Epithelial cell of prostate (primary cell): ENCODE results near the gene PHF8.

Experiments
- DNase-seq: peaks from one replicate; pipeline ENCODE4 v3.0.0-alpha.2; 2011; ENCODE audit warnings: low read depth, low spot score
- H3K27ac ChIP-seq: fragments of 450-650 bp; 2 replicates; pipeline ENCODE4 v1.5.1; 2017; ENCODE audit warnings: mild to moderate bottlenecking

The PHF8 gene

DNA sequence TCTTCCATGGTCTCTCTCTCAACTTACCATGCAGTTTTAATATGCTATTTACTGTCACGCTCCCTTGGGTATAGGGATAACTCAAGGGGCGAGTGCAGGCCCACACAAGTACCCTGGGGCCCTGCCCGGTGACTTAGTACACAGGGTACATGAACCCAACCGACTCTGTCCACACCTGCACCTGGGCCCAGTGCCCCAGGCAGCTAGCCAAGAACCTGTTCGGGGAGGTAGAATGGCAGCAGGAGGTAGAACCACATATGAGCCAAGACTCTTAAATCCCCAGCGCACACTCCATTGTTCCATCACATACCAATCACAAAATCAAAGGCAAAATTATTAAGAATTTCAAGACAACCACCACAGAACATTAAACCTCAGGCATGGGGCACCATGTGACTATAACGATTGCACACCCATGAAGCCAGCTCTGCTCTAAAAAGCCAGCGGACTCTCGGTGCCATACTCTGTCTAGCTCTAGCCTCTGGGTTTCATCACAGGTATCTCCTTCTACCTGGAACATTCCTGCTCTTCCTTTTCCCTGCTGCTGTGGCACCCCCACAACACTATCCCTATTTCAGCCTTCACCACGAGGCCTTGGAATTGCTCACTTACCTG, 14.6 kb downstream of the PHF8 start:
- H3K27ac ChIP-seq: no peak overlapping the region
- no peak for DNase-seq

DNA sequence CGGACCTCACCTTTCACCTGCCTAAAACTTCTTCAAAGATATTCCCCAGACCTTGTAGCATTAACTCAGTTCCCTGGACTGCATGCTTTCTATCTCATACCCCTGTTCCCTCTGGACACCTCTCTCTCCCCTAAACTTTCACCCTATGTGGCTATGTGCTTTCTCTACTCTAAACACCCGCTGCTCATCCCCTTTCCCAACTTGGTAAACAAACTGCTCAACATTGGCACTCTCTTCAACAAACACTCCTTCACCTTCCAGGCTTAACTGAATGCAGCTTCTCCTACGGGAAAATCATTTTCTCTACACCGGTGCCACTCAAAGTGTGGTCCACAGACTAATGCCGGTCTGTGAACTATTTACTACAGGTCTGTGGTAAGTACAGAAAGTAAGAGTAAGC, 19.9 kb downstream of the PHF8 start:
- no peak for DNase-seq
- no peak overlapping the region for H3K27ac ChIP-seq

DNA sequence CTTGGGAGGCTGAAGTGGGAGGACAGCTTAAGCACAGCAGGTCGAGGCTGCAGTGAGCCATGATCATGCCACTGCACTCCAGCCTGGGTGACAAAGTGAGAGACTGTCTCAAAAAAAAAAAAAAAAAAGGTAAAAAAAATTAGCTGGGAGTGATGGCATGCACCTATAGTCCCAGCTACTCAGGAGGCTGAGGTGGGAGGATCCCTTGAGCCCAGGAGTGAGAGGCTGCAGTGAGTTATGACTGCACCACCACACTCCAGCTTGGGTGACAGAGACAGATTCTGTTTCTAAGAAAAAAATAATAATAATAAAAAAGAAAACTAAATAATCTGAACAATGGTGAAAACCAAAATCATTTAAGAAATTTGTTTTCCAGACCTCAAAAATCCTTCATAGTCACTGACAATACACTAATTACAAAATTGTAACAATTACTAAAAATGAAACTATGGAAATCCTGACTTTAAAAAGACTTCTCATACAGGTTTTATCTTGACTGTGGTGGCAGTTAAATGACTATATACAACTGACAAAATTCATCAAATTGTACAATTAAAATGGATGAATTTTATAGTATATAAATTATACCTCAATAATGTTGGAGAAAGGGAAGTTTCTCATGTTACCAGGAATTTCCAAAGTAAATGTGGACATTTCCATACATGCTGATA, 31.3 kb downstream of the PHF8 start:
- DNase-seq: no peak
- H3K27ac ChIP-seq: no peak overlapping the region

DNA sequence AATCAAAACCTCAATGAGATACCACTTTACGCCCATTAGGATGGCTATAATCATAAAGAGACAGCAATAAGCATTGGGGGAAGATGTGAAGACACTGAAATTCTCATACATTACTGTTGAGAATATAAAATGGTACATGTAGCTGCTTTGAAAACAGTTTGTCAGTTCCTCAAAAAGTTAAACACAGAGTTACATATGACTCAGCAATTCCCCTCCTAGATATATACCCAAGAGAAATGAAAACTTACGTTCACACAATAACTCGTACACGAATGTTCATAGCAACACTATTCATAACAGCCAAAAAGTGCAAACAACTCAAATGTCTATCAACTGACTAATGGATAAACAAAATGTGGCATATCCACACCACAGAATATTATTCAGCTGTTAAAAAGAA, 36.6 kb downstream of the PHF8 start:
- no peak overlapping the region for H3K27ac ChIP-seq
- no peak for DNase-seq

DNA sequence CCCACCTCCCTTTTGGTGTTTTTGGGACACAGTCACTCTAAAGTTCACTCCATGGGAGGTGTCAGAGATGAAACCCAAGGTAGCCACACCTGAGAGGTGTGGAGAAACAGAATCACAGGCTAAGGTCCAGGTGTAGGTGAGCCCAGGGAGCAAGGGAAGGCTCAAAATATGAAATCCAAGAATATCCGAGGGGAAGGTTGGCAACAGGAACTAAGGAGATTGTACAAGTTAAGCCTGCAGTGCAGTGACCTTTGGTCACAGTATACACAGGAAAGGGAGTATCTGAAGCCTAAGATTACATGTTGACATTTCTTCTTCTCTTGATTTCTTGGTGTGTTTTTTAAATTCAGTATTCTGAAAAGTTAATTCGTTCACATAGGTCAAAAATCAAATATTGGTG, 46.5 kb downstream of the PHF8 start:
- H3K27ac ChIP-seq: no peak overlapping the region
- no peak for DNase-seq

DNA sequence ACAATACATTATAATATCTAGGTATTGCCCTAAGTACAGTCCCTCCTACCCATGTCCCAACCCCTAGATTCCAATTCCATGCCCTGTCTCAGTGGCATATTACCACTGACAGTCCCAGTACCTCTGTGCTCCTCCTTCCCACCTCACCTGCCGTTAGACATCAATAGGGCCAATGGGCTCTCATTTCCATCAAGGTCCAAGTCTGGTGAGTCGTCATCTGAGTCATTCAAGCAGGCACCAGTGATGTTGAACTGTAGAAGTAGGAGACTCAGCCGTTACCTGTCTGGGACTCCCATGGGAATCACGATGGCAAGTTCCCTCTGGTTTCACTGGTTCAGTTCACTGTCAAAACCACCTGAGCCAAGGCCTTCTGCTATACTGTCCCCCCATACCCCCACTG, 51.7 kb downstream of the PHF8 start:
- DNase-seq: no peak

DNA sequence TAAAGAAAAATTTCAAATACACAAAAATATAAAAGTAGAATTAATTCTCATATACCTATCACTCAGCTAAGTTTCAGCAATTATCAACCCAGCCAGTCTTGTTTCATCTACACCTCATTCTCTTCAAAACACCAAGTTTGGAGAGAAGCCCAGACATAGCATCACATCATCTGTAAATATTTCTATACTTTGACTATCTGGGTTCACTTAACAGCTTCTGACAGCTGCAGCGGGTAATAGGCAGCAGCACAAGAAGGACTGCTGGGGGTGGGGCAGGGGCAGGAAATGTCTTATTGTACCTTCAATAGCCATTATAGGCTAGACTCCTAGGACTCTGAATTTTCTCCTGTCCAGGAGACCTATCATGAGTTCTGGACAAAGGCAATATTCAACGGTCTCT, 54.1 kb downstream of the PHF8 start:
- no peak overlapping the region for H3K27ac ChIP-seq

More for the DNA sequence above, 51.7 kb downstream of the PHF8 start:
- H3K27ac ChIP-seq: no peak overlapping the region

DNA sequence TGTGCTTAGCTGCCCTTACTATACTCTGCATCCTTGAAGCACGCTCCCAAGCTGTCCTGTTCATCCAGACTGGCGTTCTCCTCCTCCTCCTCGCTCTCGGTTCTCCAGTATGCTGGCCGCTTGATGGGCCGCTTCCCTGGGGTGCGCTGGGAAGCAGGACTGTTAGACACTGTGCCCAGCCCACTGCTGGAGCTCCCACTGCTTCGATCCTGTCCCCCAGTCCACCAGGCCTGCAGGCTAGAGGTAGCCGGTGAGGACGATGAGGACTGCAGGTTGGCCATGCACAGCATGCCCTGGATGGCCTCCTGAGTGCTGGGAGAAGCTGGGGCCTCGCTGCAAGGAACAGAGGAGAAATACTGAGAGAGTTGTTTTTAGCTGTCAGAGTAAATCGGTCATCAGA, 59.4 kb downstream of the PHF8 start:
- H3K27ac ChIP-seq: no peak overlapping the region
- no peak for DNase-seq

More for the DNA sequence above, 54.1 kb downstream of the PHF8 start:
- no peak for DNase-seq

DNA sequence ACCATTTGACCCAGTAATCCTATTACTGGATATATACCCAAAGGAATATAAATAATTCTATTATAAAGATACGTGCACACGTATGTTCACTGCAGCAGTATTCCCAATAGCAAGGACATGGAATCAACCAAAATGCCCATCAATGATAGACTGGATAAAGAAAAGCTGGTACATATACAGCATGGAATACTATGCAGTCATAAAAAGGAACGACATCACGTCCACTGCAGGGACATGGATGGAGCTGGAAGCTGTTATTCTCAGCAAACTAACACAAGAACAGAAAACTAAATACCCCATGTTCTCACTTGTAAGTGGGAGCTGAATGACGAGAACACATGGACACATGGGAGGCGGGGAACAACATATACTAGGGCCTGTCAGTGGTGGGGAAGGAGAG, 69.7 kb downstream of the PHF8 start:
- H3K27ac ChIP-seq: no peak overlapping the region
- DNase-seq: no peak

DNA sequence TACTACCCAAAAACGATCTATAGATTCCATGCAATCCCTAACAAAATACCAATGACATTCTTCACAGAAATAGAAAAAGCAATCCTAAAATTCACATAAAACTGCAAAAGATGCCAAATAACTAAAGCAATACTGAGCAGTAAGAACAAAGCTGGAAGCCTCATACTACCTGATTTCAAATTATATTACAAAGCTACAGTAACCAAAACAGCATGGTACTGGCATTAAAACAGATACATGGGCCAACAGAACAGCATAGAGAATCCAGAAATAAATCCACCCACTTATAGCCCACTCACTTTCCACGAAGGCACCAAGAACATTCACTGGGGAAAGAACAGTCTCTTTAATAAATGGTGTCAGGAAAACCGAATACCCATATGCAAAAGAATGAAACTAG, 74.7 kb downstream of the PHF8 start:
- H3K27ac ChIP-seq: no peak overlapping the region
- DNase-seq: no peak

DNA sequence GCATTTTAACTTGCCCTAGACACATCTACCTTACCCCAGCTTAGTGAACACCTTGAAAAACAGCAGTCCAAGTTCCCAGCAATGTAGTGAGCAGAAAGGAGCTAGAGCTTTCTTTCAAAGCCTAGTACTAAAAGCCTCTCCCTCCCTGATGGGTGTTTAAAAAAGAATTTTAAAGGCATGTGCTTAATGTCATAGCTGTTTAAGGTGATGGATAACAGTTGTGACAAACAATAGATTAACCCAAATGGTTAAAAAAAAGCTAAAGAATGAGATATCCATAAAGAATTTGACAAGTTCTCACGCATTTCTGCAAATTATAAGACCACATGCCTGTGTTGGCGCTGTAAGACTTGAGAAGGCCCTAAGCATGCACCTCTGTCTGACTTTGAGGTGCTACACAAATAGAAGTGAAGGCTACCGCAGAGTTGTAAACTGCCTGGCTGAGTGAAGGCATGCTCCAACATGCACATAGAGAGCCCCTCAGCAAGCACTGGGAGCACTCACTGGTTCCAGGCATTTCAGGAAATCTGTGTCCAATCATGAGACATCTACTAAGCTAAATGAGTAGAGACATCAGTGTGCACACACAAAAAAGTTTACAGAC, 94.0 kb downstream of the PHF8 start:
- no peak overlapping the region for H3K27ac ChIP-seq
- peak; percentile 1 for DNase-seq

DNA sequence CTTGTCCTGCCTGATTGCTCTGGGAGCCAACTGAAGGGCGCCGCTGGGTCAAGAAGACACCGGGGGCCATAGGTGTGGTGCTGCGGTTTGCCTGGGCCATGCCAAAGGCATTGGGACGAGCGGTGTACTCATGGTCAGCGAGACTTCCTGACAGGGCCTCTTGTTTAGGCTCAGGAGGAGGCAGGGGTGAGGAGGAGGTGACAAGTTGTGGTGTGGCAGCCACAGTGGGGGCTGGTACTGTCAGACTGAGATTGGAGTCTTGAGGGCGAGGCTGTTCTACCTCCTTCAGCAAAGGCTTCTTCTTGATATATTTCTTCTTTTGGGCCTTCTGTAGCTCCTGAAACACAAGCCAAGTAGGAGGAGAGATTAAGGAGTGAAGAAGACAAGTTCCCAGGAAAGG, 104.1 kb downstream of the PHF8 start:
- no peak overlapping the region for H3K27ac ChIP-seq

DNA sequence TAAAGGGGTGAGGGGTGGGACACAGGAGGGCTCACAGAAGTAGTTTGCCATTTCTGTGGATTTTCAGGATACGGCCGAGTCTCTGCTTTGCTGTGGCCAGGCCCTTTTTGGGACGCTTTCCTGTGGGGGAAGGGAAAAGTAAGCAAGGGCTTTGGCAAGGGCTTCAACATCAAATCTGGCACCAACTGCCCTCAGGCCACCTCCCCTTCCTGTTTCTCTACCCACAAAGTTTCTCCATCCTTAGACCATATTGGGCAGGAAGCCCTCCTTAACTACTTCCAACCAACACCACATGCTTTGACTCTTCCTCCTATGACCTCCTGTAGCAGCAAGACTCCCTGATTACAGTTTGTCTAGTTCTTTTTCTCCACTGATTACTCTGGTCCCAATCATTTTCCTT, 105.1 kb downstream of the PHF8 start:
- no peak for DNase-seq
- no peak overlapping the region for H3K27ac ChIP-seq

More for the DNA sequence above, 104.1 kb downstream of the PHF8 start:
- no peak for DNase-seq

DNA sequence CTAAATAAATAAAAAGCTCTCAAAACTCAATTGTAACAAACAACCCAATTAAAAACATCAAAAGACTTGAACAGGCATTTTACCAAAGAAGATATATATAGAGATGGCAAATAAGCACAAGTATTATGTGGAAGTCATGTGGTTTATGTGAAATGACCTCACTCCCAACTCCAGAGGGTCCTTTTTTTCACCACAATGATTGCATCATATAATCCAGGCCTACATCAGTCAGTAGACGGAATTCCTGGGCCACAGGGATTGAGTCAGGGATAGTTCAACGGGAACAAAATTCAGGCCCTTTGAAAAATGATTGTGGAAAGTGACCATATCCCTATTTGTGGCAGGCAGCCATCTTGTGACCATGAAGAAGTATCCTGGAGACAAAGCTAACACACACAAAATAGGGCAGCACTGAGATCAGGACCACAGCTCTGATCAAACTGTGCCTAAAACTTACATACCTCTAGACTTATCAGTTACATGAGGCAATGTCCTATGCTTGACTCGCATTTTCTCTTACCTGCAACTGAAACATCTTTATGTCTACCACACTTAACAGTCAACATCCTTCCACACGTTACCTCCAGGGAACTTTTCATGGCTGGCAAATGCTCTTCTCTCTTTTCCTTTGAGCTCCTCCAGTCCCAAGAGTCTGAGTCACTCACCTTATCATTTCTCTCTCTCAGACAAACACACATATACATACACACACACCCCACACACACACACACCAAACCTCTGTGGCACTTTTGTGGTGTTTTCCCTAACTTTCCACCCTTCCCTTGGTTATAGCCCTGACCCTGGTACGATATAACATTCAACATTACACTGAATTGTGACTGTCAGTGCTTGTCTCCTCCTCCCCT, 113.5 kb downstream of the PHF8 start:
- DNase-seq: no peak
- H3K27ac ChIP-seq: no peak overlapping the region

DNA sequence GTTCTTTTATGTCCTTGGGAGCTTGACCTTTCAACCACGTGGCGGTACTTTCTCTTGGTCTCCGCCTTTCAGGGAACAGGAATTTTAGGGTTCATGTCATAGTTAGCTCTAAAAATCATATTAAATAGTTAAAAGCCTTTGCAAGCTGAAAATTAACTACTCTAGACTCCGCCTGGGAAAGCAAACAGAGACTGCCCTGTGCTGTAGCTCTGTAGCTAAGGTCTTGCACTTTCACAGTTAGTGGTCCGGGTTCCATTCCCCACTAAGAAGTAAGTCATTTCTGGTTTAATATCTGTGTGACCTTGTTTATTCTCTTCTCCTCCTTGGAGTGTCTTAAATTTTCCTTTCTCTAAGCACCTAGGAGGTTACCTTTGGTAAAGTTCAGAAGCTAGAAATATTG, 118.2 kb downstream of the PHF8 start:
- H3K27ac ChIP-seq: no peak overlapping the region
- DNase-seq: no peak

DNA sequence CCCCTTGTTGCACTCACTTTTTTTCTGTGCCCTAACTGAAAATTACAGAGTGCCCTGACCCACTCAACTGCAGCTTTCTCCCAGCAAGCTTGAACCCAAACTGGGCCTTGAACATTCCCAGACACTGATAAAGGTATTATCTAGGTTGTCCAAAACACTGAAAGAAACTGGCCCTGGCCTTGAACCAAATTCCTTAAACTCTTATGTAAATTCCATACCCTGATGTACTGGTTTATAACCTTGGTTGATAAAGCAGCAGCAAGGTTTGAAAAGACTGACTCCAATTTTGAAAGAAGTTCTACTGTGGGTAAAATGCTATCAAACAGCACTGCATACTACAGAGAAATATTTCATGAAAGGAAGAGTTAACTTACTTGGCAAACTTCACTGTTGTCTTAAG, 125.6 kb downstream of the PHF8 start:
- no peak overlapping the region for H3K27ac ChIP-seq
- no peak for DNase-seq

DNA sequence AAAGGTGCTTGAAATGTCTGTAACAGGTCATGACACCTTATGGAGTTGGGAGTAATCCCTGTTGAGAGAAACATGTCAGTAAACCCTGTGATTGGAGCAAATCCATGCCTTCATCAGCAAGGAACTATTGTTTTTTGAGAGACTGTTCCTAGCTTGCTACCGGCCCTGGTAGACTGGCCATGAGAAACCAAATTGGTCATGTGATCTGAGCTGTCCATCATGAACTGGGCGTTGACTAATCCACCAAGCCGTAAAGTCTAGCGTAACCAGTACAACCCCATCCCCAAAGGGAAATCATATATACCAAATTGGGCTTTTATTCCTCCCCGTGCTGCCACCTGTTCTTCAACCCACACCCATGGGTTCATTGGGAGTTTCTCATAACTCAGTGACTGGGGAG, 143.7 kb downstream of the PHF8 start:
- no peak for DNase-seq
- H3K27ac ChIP-seq: no peak overlapping the region

DNA sequence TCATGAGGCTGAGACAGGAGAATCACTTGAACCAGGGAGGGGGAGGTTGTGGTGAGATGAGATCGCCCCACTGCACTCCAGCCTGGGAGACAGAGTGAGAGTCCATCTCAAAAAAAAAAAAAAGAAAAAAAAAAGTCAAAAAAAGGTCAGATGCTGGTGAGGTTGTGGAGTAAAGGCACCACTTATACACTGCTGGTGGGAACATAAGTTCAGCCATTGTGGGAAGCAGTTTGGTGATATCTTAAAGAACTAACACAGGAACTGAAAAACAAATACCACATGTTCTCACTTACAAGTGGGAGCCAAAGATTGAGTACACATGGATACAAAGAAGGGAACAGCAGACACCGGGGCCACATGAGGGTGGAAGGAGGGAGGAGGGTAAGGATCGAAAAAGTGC, 149.0 kb downstream of the PHF8 start:
- DNase-seq: no peak
- no peak overlapping the region for H3K27ac ChIP-seq
